CD1c-positive myeloid dendritic cell (primary cell): ENCODE data around the gene EXTL2.
"Not testable (repeated sequence)": the region's sequence is repeated elsewhere in the genome, so short reads cannot be mapped to it uniquely, and the experiment has no call there.

Experiments
- DNase-seq: peaks from one replicate; pipeline ENCODE4 v3.0.0-alpha.2; 2016; ENCODE audit errors: extremely low spot score

The EXTL2 gene

GRCh38 chr1:100894603-100895539 is at the start of gene EXTL2:
EXTL2 (minus strand) TSS chr1:100894842; CDS start chr1:100888757, 6,085 bp downstream.
- DNase-seq = peak; percentile 79

GRCh38 chr1:100943533-100943932 is 48.9 kb upstream of the EXTL2 start:
- DNase-seq = no peak

- DNase-seq = no peak
These were observed 47.8 kb upstream of the EXTL2 start for GRCh38 chr1:100942304-100943046.

GRCh38 chr1:100941580-100942216 is 47.1 kb upstream of the EXTL2 start:
- DNase-seq = no peak

- DNase-seq = peak; percentile 22
These were observed 46.5 kb upstream of the EXTL2 start for GRCh38 chr1:100941098-100941527.

GRCh38 chr1:100936194-100936967 is 41.7 kb upstream of the EXTL2 start:
- no peak for DNase-seq

- DNase-seq = not testable (repeated sequence)
These were observed 38.9 kb upstream of the EXTL2 start for GRCh38 chr1:100933555-100933954.

GRCh38 chr1:100931716-100932115 is 37.1 kb upstream of the EXTL2 start:
- no peak for DNase-seq

- DNase-seq = no peak
These were observed 35.9 kb upstream of the EXTL2 start for GRCh38 chr1:100930494-100930893.

- DNase-seq = no peak
These were observed 33.5 kb upstream of the EXTL2 start for GRCh38 chr1:100928128-100928527.

GRCh38 chr1:100927276-100927675 is 32.6 kb upstream of the EXTL2 start:
- peak; percentile 7 for DNase-seq

GRCh38 chr1:100926240-100926639 is 31.6 kb upstream of the EXTL2 start:
- DNase-seq = no peak

- DNase-seq = no peak
These were observed 30.3 kb upstream of the EXTL2 start for GRCh38 chr1:100924991-100925390.

GRCh38 chr1:100924212-100924611 is 29.6 kb upstream of the EXTL2 start:
- DNase-seq = no peak

- peak; percentile 74 for DNase-seq
These were observed 26.6 kb upstream of the EXTL2 start for GRCh38 chr1:100921110-100921706.

- no peak for DNase-seq
These were observed 17.4 kb upstream of the EXTL2 start for GRCh38 chr1:100912019-100912418.

- DNase-seq = no peak
These were observed 14.4 kb upstream of the EXTL2 start for GRCh38 chr1:100909018-100909417.

- DNase-seq = no peak
These were observed 13.2 kb upstream of the EXTL2 start for GRCh38 chr1:100907887-100908286.

GRCh38 chr1:100905181-100905580 is 10.5 kb upstream of the EXTL2 start:
- no peak for DNase-seq

- no peak for DNase-seq
These were observed 9.9 kb upstream of the EXTL2 start for GRCh38 chr1:100904528-100904927.

- DNase-seq = no peak
These were observed 9.1 kb upstream of the EXTL2 start for GRCh38 chr1:100903777-100904176.
